Measurements from ENCODE around the gene MARCHF2.
"Not testable (repeated sequence)": the region's sequence is repeated elsewhere in the genome, so short reads cannot be mapped to it uniquely, and the experiment has no call there.

The MARCHF2 gene

GRCh38 chr19:8413629-8413995 is 507 bp downstream of the MARCHF2 start:
- DNase-seq: no peak

GRCh38 chr19:8416796-8417195 is 3.7 kb downstream of the MARCHF2 start:
- no peak for DNase-seq

GRCh38 chr19:8421484-8422461 is 8.7 kb downstream of the MARCHF2 start:
- DNase-seq: no peak

GRCh38 chr19:8423817-8424223 is 10.7 kb downstream of the MARCHF2 start:
- no peak for DNase-seq

GRCh38 chr19:8425331-8425730 is 12.2 kb downstream of the MARCHF2 start:
- not testable (repeated sequence) for DNase-seq

GRCh38 chr19:8426283-8426682 is 13.2 kb downstream of the MARCHF2 start:
- DNase-seq: no peak

- DNase-seq: no peak
These were observed 15.9 kb downstream of the MARCHF2 start for GRCh38 chr19:8429044-8429443.

- DNase-seq: no peak
These were observed 16.7 kb downstream of the MARCHF2 start for GRCh38 chr19:8429826-8430225.

- DNase-seq: no peak
These were observed 17.5 kb downstream of the MARCHF2 start for GRCh38 chr19:8430650-8431049.

GRCh38 chr19:8438236-8438635 is 25.1 kb downstream of the MARCHF2 start:
- DNase-seq: no peak

GRCh38 chr19:8441725-8442544 is 28.8 kb downstream of the MARCHF2 start:
- DNase-seq: no peak

- not testable (repeated sequence) for DNase-seq
These were observed 31.1 kb downstream of the MARCHF2 start for GRCh38 chr19:8444140-8444676.

GRCh38 chr19:8444677-8445487 is 31.8 kb downstream of the MARCHF2 start, which contains the start of gene HNRNPM:
HNRNPM (plus strand) TSS chr19:8444975; CDS start chr19:8444999, 24 bp downstream.
- DNase-seq: peak; percentile 96

GRCh38 chr19:8445488-8446001 is 32.4 kb downstream of the MARCHF2 start:
- DNase-seq: peak; percentile 17

- DNase-seq: no peak
These were observed 33.1 kb downstream of the MARCHF2 start for GRCh38 chr19:8446061-8446709.

GRCh38 chr19:8449830-8450229 is 36.7 kb downstream of the MARCHF2 start:
- no peak for DNase-seq

GRCh38 chr19:8451377-8451776 is 38.3 kb downstream of the MARCHF2 start:
- no peak for DNase-seq

- DNase-seq: no peak
These were observed 38.8 kb downstream of the MARCHF2 start for GRCh38 chr19:8451885-8452284.

- DNase-seq: no peak
These were observed 39.5 kb downstream of the MARCHF2 start for GRCh38 chr19:8452446-8453123.

GRCh38 chr19:8453616-8454015 is 40.5 kb downstream of the MARCHF2 start:
- DNase-seq: no peak

GRCh38 chr19:8454218-8454617 is 41.1 kb downstream of the MARCHF2 start:
- no peak for DNase-seq

All from NCI-H1105 treated with DMSO at 0.1 percent for 48 hours (cell line).